ENCODE data around the gene SETD3.

The SETD3 gene

DNA sequence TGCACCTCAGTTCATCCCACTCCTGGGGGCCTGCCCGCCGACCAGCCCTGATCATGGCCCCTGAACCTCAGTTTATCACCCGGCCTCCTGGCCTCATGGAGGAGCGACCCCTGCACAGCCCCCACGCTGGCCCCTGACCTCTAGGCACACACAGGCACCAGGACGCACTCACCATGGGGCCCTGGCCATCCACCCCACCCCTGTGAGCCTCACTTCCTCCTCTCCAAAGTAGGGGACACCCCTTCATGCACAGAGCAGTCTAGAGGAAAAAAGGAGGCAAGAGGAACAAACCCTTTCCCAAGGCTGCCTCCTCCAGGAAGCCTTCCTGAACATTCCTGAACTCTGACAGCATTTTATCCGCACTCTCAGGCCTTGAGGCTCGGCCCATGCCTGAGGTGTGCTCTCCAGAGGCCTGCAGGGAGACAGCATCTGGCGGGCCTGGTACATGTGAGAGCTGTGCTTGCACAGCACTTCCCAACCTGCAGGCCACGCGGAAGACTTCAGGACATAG is 40.0 kb upstream of the SETD3 start:
- TF ChIP-seq CEBPB (IDR thresholded peaks at IDR 0.05) (no peak), TEAD4 (IDR thresholded peaks at IDR 0.05) (no peak), EGR1 (IDR thresholded peaks at IDR 0.05) (no peak), YY1 (IDR thresholded peaks at IDR 0.05; ENCODE audit: low read depth) (no peak), FOXM1 (IDR thresholded peaks at IDR 0.05; ENCODE audit: borderline replicate concordance, low read depth) (no peak), TAF1 (IDR thresholded peaks at IDR 0.05; ENCODE audit: low read depth) (no peak), ZBTB7A (IDR thresholded peaks at IDR 0.05; ENCODE audit: low read depth) (no peak), TCF12 (IDR thresholded peaks at IDR 0.05; ENCODE audit: low read depth) (no peak), USF1 (IDR thresholded peaks at IDR 0.05) (no peak), NFIC (IDR thresholded peaks at IDR 0.05) (no peak), EP300 (IDR thresholded peaks at IDR 0.05; ENCODE audit: borderline replicate concordance) (no peak), CREB1 (IDR thresholded peaks at IDR 0.05; ENCODE audit: low read depth) (no peak), RAD21 (IDR thresholded peaks at IDR 0.05; ENCODE audit: low read depth) (no peak)
- TF ChIP-seq, protein P1, sequence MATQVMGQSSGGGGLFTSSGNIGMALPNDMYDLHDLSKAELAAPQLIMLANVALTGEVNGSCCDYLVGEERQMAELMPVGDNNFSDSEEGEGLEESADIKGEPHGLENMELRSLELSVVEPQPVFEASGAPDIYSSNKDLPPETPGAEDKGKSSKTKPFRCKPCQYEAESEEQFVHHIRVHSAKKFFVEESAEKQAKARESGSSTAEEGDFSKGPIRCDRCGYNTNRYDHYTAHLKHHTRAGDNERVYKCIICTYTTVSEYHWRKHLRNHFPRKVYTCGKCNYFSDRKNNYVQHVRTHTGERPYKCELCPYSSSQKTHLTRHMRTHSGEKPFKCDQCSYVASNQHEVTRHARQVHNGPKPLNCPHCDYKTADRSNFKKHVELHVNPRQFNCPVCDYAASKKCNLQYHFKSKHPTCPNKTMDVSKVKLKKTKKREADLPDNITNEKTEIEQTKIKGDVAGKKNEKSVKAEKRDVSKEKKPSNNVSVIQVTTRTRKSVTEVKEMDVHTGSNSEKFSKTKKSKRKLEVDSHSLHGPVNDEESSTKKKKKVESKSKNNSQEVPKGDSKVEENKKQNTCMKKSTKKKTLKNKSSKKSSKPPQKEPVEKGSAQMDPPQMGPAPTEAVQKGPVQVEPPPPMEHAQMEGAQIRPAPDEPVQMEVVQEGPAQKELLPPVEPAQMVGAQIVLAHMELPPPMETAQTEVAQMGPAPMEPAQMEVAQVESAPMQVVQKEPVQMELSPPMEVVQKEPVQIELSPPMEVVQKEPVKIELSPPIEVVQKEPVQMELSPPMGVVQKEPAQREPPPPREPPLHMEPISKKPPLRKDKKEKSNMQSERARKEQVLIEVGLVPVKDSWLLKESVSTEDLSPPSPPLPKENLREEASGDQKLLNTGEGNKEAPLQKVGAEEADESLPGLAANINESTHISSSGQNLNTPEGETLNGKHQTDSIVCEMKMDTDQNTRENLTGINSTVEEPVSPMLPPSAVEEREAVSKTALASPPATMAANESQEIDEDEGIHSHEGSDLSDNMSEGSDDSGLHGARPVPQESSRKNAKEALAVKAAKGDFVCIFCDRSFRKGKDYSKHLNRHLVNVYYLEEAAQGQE (IDR thresholded peaks at IDR 0.05; ENCODE audit: low read depth), result no peak
- TF ChIP-seq, protein P2, sequence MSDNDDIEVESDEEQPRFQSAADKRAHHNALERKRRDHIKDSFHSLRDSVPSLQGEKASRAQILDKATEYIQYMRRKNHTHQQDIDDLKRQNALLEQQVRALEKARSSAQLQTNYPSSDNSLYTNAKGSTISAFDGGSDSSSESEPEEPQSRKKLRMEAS (IDR thresholded peaks at IDR 0.05), result no peak

GRCh38 chr14:99519931-99520421 is 39.3 kb upstream of the SETD3 start:
- TF ChIP-seq YY1 (IDR thresholded peaks at IDR 0.05; ENCODE audit: low read depth), result no peak
- TF ChIP-seq TAF1 (IDR thresholded peaks at IDR 0.05; ENCODE audit: low read depth), result no peak
- no peak for TF ChIP-seq ZBTB7A (IDR thresholded peaks at IDR 0.05; ENCODE audit: low read depth)
- TF ChIP-seq FOXM1 (IDR thresholded peaks at IDR 0.05; ENCODE audit: borderline replicate concordance, low read depth), result no peak
- TF ChIP-seq CEBPB (IDR thresholded peaks at IDR 0.05), result no peak
- TF ChIP-seq EGR1 (IDR thresholded peaks at IDR 0.05), result no peak
- TF ChIP-seq EP300 (IDR thresholded peaks at IDR 0.05; ENCODE audit: borderline replicate concordance), result no peak
- TF ChIP-seq, protein P2 (IDR thresholded peaks at IDR 0.05), result no peak
- TF ChIP-seq USF1 (IDR thresholded peaks at IDR 0.05), result no peak
- no peak for TF ChIP-seq CREB1 (IDR thresholded peaks at IDR 0.05; ENCODE audit: low read depth)
- TF ChIP-seq, protein P1 (IDR thresholded peaks at IDR 0.05; ENCODE audit: low read depth), result no peak
- no peak for TF ChIP-seq TCF12 (IDR thresholded peaks at IDR 0.05; ENCODE audit: low read depth)
- TF ChIP-seq RAD21 (IDR thresholded peaks at IDR 0.05; ENCODE audit: low read depth), result no peak
- no peak for TF ChIP-seq NFIC (IDR thresholded peaks at IDR 0.05)
- no peak for TF ChIP-seq TEAD4 (IDR thresholded peaks at IDR 0.05)

DNA sequence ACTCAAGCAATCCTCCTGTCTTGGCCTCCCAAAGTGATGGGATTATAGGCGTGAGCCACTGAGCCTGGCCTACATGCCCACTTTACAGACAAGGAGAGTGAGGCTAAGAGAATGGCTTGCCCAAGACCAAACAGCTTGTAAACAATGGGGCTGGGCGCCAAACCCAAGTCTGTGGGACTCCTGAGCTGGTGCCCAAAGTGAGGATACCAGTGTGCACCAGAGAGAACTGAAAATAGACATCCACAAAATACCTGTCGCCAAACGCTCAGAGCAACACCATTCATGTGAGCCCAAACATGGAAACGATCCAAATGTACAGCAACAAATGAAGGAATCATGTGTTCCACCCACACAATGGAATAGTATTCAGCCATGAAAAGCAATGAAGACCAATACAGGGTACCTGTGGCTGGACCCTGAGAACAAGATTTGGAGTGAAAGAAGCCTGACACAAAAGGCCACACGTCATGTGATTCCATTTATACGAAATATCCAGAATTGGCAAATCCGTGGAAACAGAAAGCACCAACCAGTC is 38.8 kb upstream of the SETD3 start:
- TF ChIP-seq, protein P2 (IDR thresholded peaks at IDR 0.05), result no peak
- TF ChIP-seq NFIC (IDR thresholded peaks at IDR 0.05) (no peak), CREB1 (IDR thresholded peaks at IDR 0.05; ENCODE audit: low read depth) (no peak), EP300 (IDR thresholded peaks at IDR 0.05; ENCODE audit: borderline replicate concordance) (no peak), EGR1 (IDR thresholded peaks at IDR 0.05) (peak; percentile 64; the same call in 1 of the 2 replicates), TAF1 (IDR thresholded peaks at IDR 0.05; ENCODE audit: low read depth) (no peak), ZBTB7A (IDR thresholded peaks at IDR 0.05; ENCODE audit: low read depth) (no peak)

DNA sequence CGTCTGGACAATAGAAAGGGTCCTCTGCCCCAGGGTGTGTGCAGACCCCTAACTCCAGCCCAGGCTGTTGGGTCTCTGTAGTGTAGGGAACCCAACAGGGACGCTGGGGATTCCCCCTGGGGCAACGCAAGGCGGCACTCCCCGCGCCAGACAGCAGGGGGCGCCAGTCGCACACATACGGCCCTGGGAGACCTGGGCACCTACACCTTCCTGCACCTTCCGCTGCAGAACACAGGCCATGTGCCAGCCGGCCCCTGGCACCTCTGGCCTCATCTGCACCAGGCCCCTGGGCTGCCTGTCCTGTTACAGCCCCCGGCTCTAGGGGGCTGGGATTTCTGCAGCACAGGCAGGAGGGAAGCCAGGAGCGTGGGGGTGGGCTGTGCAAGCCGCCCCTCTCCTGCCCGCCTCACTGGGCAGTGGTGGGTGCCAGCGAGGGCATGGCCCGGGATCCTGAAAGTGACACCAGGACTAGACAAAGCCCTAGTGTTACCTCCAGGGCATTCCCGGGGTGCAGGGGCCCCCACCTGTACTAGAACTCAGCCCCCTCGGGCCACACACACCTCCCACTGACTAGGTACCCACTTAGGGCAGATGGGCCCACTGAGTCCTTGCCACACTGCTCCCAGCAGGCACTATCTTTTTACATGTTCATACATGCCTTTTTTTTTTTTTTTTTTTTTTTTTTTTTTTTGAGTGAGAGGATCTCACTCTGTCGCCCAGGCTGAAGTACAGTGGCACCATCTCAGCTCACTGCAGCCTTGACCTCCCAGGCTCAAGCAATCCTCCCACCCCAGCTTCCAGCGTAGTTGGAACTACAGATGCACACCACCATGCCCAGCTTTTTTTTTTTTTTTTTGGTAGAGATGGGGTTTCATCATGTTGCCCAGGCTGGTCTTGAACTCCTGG is 38.0 kb upstream of the SETD3 start:
- no peak for TF ChIP-seq YY1 (IDR thresholded peaks at IDR 0.05; ENCODE audit: low read depth)
- TF ChIP-seq USF1 (IDR thresholded peaks at IDR 0.05), result 0 out of 2 replicates have a peak, but pooled peaks have one; percentile 16
- peak; percentile 99 for TF ChIP-seq RAD21 (IDR thresholded peaks at IDR 0.05; ENCODE audit: low read depth)
- TF ChIP-seq FOXM1 (IDR thresholded peaks at IDR 0.05; ENCODE audit: borderline replicate concordance, low read depth), result no peak
- TF ChIP-seq, protein P2 (IDR thresholded peaks at IDR 0.05), result 0 out of 2 replicates have a peak, but pooled peaks have one; percentile 27
- TF ChIP-seq, protein P1 (IDR thresholded peaks at IDR 0.05; ENCODE audit: low read depth), result no peak
- TF ChIP-seq EP300 (IDR thresholded peaks at IDR 0.05; ENCODE audit: borderline replicate concordance), result no peak
- no peak for TF ChIP-seq TEAD4 (IDR thresholded peaks at IDR 0.05)

Measured in Ishikawa (cell line).